ENCODE results near the gene PCDHGA5.
"Not testable (repeated sequence)": the region's sequence is repeated elsewhere in the genome, so short reads cannot be mapped to it uniquely, and the experiment has no call there.

The PCDHGA5 gene

GRCh38 chr5:141342773-141343172 is 21.2 kb upstream of the PCDHGA5 start:
- TF ChIP-seq FOXK2 (IDR thresholded peaks at IDR 0.05) (no peak), PKNOX1 (IDR thresholded peaks at IDR 0.05) (no peak), ZNF384 (IDR thresholded peaks at IDR 0.05) (no peak), CTBP1 (IDR thresholded peaks at IDR 0.05; ENCODE audit: borderline replicate concordance) (no peak)
- POLR2A ChIA-PET = interaction anchor here (2.1 kb wide), 1 partner anchor 22 kb away, joined by 7 read pairs; the partner anchor contains the start of gene TAF7
- CTCF ChIA-PET = interaction anchor here (1.3 kb wide), 1 partner anchor 13 kb away, joined by 3 read pairs; no protein-coding TSS in a partner anchor
- DNase-seq (ENCODE audit: extremely low spot score) = no peak

GRCh38 chr5:141343242-141343952 is 20.6 kb upstream of the PCDHGA5 start, which contains the start of gene PCDHGA3:
Gene PCDHGA3, plus strand, starts transcription at chr5:141343829. Its CDS starts 205 bp downstream, at chr5:141344034.
- ChIA-PET POLR2A (interaction anchor here (0.9 to 2.1 kb wide), 2 partner anchors 23 kb away, joined by 3 to 7 read pairs; partner anchors contain the start of gene TAF7), CTCF (interaction anchor here (0.8 to 1.3 kb wide), 2 partner anchors 8 to 12 kb away, joined by 3 read pairs; no protein-coding TSS in a partner anchor)
- TF ChIP-seq SUZ12 (IDR thresholded peaks at IDR 0.05) (no peak), ARNT (IDR thresholded peaks at IDR 0.05) (no peak), CTBP1 (IDR thresholded peaks at IDR 0.05; ENCODE audit: borderline replicate concordance) (no peak), BHLHE40 (IDR thresholded peaks at IDR 0.05; ENCODE audit: borderline replicate concordance) (no peak), ELF4 (IDR thresholded peaks at IDR 0.05) (no peak), FOXK2 (IDR thresholded peaks at IDR 0.05) (no peak), ZNF384 (IDR thresholded peaks at IDR 0.05) (no peak)
- no peak for DNase-seq (ENCODE audit: extremely low spot score)

GRCh38 chr5:141343953-141344463 is 20.0 kb upstream of the PCDHGA5 start:
- ChIA-PET POLR2A (interaction anchor here (0.9 kb wide), 1 partner anchor 23 kb away, joined by 3 read pairs; the partner anchor contains the start of gene TAF7), CTCF (interaction anchor here (0.6 to 1.3 kb wide), 3 partner anchors 9 to 121 kb away, joined by 3 to 5 read pairs (median 3); partner anchors contain the start of gene PCDHB14)
- TF ChIP-seq SUZ12 (IDR thresholded peaks at IDR 0.05) = no peak
- no peak for TF ChIP-seq NFRKB (IDR thresholded peaks at IDR 0.05)
- no peak for TF ChIP-seq LEF1 (IDR thresholded peaks at IDR 0.05; ENCODE audit: borderline replicate concordance)
- TF ChIP-seq TARDBP (IDR thresholded peaks at IDR 0.05) = no peak
- no peak for TF ChIP-seq CTBP1 (IDR thresholded peaks at IDR 0.05; ENCODE audit: borderline replicate concordance)
- no peak for TF ChIP-seq ARNT (IDR thresholded peaks at IDR 0.05)
- no peak for DNase-seq (ENCODE audit: extremely low spot score)

GRCh38 chr5:141345327-141345726 is 18.6 kb upstream of the PCDHGA5 start:
- POLR2A ChIA-PET = no interaction called here
- no peak for DNase-seq (ENCODE audit: extremely low spot score)
- CTCF ChIA-PET = no interaction called here
- TF ChIP-seq FOXK2 (IDR thresholded peaks at IDR 0.05) (no peak), PKNOX1 (IDR thresholded peaks at IDR 0.05) (no peak), FOXA1 (IDR thresholded peaks at IDR 0.05) (no peak), CTBP1 (IDR thresholded peaks at IDR 0.05; ENCODE audit: borderline replicate concordance) (no peak), FOXM1 (IDR thresholded peaks at IDR 0.05; ENCODE audit: borderline replicate concordance) (no peak), ARNT (IDR thresholded peaks at IDR 0.05) (no peak), TARDBP (IDR thresholded peaks at IDR 0.05) (no peak), LEF1 (IDR thresholded peaks at IDR 0.05; ENCODE audit: borderline replicate concordance) (no peak), HDGF (IDR thresholded peaks at IDR 0.05; ENCODE audit: borderline replicate concordance) (no peak), L3MBTL2 (conservative IDR thresholded peaks at IDR 0.05) (no peak), BHLHE40 (IDR thresholded peaks at IDR 0.05; ENCODE audit: borderline replicate concordance) (no peak), SUZ12 (IDR thresholded peaks at IDR 0.05) (no peak), ELF4 (IDR thresholded peaks at IDR 0.05) (no peak), SP1 (IDR thresholded peaks at IDR 0.05) (no peak), ZNF384 (IDR thresholded peaks at IDR 0.05) (no peak), NFRKB (IDR thresholded peaks at IDR 0.05) (no peak)

GRCh38 chr5:141346017-141346416 is 17.9 kb upstream of the PCDHGA5 start:
- CTCF ChIA-PET, POLR2A ChIA-PET: not testable (repeated sequence)

GRCh38 chr5:141349917-141350619 is 13.9 kb upstream of the PCDHGA5 start, which contains the start of gene PCDHGB1:
Gene PCDHGB1, plus strand, starts transcription at chr5:141350099. Its CDS starts 162 bp downstream, at chr5:141350261.
- POLR2A ChIA-PET = no interaction called here
- peak; percentile 51 for DNase-seq (ENCODE audit: extremely low spot score)

More at GRCh38 chr5:141346017-141346416, 17.9 kb upstream of the PCDHGA5 start:
- not testable (repeated sequence) for DNase-seq (ENCODE audit: extremely low spot score)

More at GRCh38 chr5:141349917-141350619, 13.9 kb upstream of the PCDHGA5 start, which contains the start of gene PCDHGB1:
- CTCF ChIA-PET = interaction anchor here (0.7 kb wide), 1 partner anchor 206 kb away, joined by 3 read pairs; no protein-coding TSS in a partner anchor
- TF ChIP-seq PKNOX1 (IDR thresholded peaks at IDR 0.05) (no peak), ARNT (IDR thresholded peaks at IDR 0.05) (no peak), BHLHE40 (IDR thresholded peaks at IDR 0.05; ENCODE audit: borderline replicate concordance) (no peak), NFRKB (IDR thresholded peaks at IDR 0.05) (no peak), SUZ12 (IDR thresholded peaks at IDR 0.05) (no peak), CTBP1 (IDR thresholded peaks at IDR 0.05; ENCODE audit: borderline replicate concordance) (no peak), TARDBP (IDR thresholded peaks at IDR 0.05) (no peak), FOXA1 (IDR thresholded peaks at IDR 0.05) (no peak), LEF1 (IDR thresholded peaks at IDR 0.05; ENCODE audit: borderline replicate concordance) (no peak)

Data from HEK293T (cell line).